Ovary (tissue), 10 donors: ENCODE measurements around the gene TNFRSF19. TPM values are rescaled to one million over a fixed set of nuclear protein-coding genes. Genes with fewer than 3 reads are reported as not detected.
"Not testable (repeated sequence)": the region's sequence is repeated elsewhere in the genome, so short reads cannot be mapped to it uniquely, and the experiment has no call there.

Source experiments
- DNase-seq, 5 donors: peaks; one replicate each; pipeline ENCODE4 v3.0.0-alpha.2; 2019 to 2020
- H3K27ac ChIP-seq, 2 donors: fragments of 200-600 bp; one replicate each; pipeline versions ENCODE4 v1.5.1 to v1.8.0; 2019 to 2022
- H3K27me3 ChIP-seq: fragments of 200-600 bp; one replicate; pipeline ENCODE4 v1.8.0; 2022
- H3K36me3 ChIP-seq: fragments of 200-600 bp; sonication (generic); one replicate; pipeline ENCODE4 v1.5.1; 2019
- H3K4me1 ChIP-seq: one replicate; pipeline ENCODE4 v1.8.1; 2013; ENCODE audit warnings: mild to moderate bottlenecking, moderate library complexity; ENCODE audit not compliant: insufficient read depth
- H3K4me3 ChIP-seq: fragments of 200-600 bp; sonication (generic); one replicate; pipeline ENCODE4 v1.5.1; 2017
- H3K9me3 ChIP-seq, 2 donors: fragments of 200-600 bp in 1 of 2; sonication (generic) in 1 of 2; one replicate each; pipeline versions ENCODE4 v1.5.1 to v1.8.1; 2013 to 2019; ENCODE audit warnings: mild to moderate bottlenecking in 1 of 2, moderate library complexity in 1 of 2
- EP300 ChIP-seq: sonication (generic); formaldehyde crosslinking; IDR thresholded peaks from one replicate; pipeline ENCODE4 v1.6.1; 2017; ENCODE audit warnings: antibody characterized with exemption
- POLR2A ChIP-seq: fragments of 450-650 bp; IDR thresholded peaks from one replicate; pipeline ENCODE4 v1.6.1; 2017; ENCODE audit warnings: antibody characterized with exemption, mild to moderate bottlenecking, moderate library complexity
- WGBS, 3 donors: extraction: QIAGEN DNeasy Blood & Tissue Kit in 1 of 3; methylation state at CpG; one replicate each; pipeline versions ENCODE4 v1.1.5 to v1.1.7; 2013 to 2017; 5-methylcytosine and 5-hydroxymethylcytosine counted together
- intact Hi-C, 4 donors: fragments of 100-400 bp; cut with DNase I; formaldehyde crosslinking; loops; one replicate each; pipeline versions ENCODE4 v1.11.0 to v1.15.1; 2022 to 2023
- long read RNA-seq, 3 donors: library from polyadenylated mRNA in 2 of 3; unstranded in 2 of 3; transcript quantifications; one replicate each; pipeline ENCODE4 v2.0.0 and lab custom pipeline, GENCODE V29; 2021 to 2026
- polyA plus RNA-seq, 2 donors: library from polyadenylated mRNA; stranded (reverse); fragments of 200-250 nt in 1 of 2; fragments of 350-450 nt in 1 of 2; fragmentation: Illumina TruSeq in 1 of 2; extraction: RNeasy Lipid Tissue Mini Kit (QIAGEN cat#74804) in 1 of 2; gene quantifications; one replicate each; pipeline ENCODE4 v1.2.3, GENCODE V29; 2013 to 2014
- total RNA-seq, 7 donors: library from RNA; depleted of rRNA in 2 of 7; stranded (reverse); fragments of >200 nt in 2 of 7; fragmentation: NEBNext Ultra II Directional in 3 of 7; extraction: Animal tissue kit (Norgen Biotek cat#: 25700) in 3 of 7; gene quantifications; one replicate each; pipeline versions ENCODE4 v1.1.0 to v1.2.4, GENCODE V29; 2016 to 2023
- TF ChIP-seq, protein P1 (sequence below), 3 donors: fragments of 450-650 bp in 2 of 3; fragments of 200-600 bp in 1 of 3; IDR thresholded peaks; one replicate each; pipeline versions ENCODE4 v1.5.1 to v1.8.0; 2016 to 2022; ENCODE audit warnings: antibody characterized with exemption in 3 of 3, mild to moderate bottlenecking in 1 of 3
- donor health status: DM: no; HTN: no; CAD: no; lungs with moderate emphysema.
- donor health status: DM: no; HTN: no; CAD: no.
- donor health status: Bipolar disorder and iron deficiency.
- donor health status: DM: yes; HTN: yes; CAD: no.
- donor health status: DM: no; HTN: no; CAD: no.
- donor health status: DM: yes; HTN: yes; CAD: no.

The TNFRSF19 gene, protein sequence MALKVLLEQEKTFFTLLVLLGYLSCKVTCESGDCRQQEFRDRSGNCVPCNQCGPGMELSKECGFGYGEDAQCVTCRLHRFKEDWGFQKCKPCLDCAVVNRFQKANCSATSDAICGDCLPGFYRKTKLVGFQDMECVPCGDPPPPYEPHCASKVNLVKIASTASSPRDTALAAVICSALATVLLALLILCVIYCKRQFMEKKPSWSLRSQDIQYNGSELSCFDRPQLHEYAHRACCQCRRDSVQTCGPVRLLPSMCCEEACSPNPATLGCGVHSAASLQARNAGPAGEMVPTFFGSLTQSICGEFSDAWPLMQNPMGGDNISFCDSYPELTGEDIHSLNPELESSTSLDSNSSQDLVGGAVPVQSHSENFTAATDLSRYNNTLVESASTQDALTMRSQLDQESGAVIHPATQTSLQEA
- total RNA-seq (10 to 100 TPM in 1 of 7 donors, 1 to 10 TPM in 6; 2.6 to 15.3 (median 5.6) TPM), polyA plus RNA-seq (1 to 10 TPM; 3.7 to 4.8 TPM)
- long read RNA-seq, donor 1, partial matches to known transcripts = 0 of 5 reads
- long read RNA-seq, donor 1, other reads (novel, unspliced or antisense) = 5 of 5 reads
- long read RNA-seq, donor 2, full-length matches to known transcripts = 6 of 6 reads
- long read RNA-seq, donor 2, partial matches to known transcripts = 0 of 6 reads
- long read RNA-seq, donor 2, other reads (novel, unspliced or antisense) = 0 of 6 reads
- long read RNA-seq, donor 3, full-length matches to known transcripts = 7 of 9 reads
- long read RNA-seq, donor 3, partial matches to known transcripts = 1 of 9 reads
- long read RNA-seq, donor 3, other reads (novel, unspliced or antisense) = 1 of 9 reads

GRCh38 chr13:23570099-23570920, at the start of gene TNFRSF19:
TSS of gene TNFRSF19 (plus strand) at chr13:23570412. CDS start at chr13:23590184, 19,772 bp downstream.
- WGBS, 3 donors = 16 to 32% (median 28%) methylated on average over 10 of the region's 10 CpGs
- no peaks in the 10 kb centered on the region for H3K9me3 ChIP-seq
- TF ChIP-seq, protein P1, sequence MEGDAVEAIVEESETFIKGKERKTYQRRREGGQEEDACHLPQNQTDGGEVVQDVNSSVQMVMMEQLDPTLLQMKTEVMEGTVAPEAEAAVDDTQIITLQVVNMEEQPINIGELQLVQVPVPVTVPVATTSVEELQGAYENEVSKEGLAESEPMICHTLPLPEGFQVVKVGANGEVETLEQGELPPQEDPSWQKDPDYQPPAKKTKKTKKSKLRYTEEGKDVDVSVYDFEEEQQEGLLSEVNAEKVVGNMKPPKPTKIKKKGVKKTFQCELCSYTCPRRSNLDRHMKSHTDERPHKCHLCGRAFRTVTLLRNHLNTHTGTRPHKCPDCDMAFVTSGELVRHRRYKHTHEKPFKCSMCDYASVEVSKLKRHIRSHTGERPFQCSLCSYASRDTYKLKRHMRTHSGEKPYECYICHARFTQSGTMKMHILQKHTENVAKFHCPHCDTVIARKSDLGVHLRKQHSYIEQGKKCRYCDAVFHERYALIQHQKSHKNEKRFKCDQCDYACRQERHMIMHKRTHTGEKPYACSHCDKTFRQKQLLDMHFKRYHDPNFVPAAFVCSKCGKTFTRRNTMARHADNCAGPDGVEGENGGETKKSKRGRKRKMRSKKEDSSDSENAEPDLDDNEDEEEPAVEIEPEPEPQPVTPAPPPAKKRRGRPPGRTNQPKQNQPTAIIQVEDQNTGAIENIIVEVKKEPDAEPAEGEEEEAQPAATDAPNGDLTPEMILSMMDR (IDR thresholded peaks at IDR 0.05) = no peak
- no peak for TF ChIP-seq EP300
- TF ChIP-seq POLR2A = no peak
- H3K36me3 ChIP-seq = no peaks in the 10 kb centered on the region
- no peaks in the 10 kb centered on the region for H3K27me3 ChIP-seq
- no peak within 1 kb of the TSS for H3K4me3 ChIP-seq
- intact Hi-C loops = loop anchor here in 2 of 4 donors (10.0 kb wide), 2 partner anchors 106 to 304 kb away; no protein-coding TSS in a partner anchor
- H3K4me1 ChIP-seq = no peaks in the 10 kb centered on the region
- no peak for DNase-seq
- H3K27ac ChIP-seq = no peak within 1 kb of the TSS

- H3K4me1 ChIP-seq, DNase-seq, H3K36me3 ChIP-seq, H3K27me3 ChIP-seq, H3K27ac ChIP-seq, intact Hi-C loops, H3K4me3 ChIP-seq, H3K9me3 ChIP-seq: not testable (repeated sequence)
- WGBS, 3 donors = 78 to 86% (median 82%) methylated on average over 3 of the region's 3 CpGs
Observed at GRCh38 chr13:23529926-23530325, 40.3 kb upstream of the TNFRSF19 start.

DNA sequence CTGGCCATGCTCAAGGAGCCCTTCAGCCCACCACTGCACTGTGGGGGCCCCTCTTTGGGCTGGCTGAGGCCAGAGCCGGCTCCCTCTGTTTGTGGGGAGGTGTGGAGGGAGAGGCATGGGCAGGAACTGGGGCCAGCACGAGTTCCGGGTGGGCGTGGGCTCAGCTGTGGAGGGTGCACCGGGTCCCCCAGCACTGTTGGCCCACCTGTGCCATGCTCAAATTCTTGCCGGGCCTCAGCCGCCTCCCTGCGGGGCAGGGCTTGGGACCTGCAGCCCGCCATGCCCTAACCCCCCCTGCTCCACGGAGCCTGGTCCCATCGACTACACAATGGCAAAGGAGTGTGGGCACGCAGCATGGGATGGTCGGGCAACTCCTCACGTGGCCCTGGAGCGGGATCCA, 38.8 kb upstream of the TNFRSF19 start:
- Histone ChIP-seq H3K27me3 (no peaks in the 10 kb centered on the region), H3K36me3 (no peaks in the 10 kb centered on the region), H3K4me1 (no peaks in the 10 kb centered on the region), H3K4me3 (no peak overlapping the region), H3K27ac (no peak overlapping the region), H3K9me3 (no peaks in the 10 kb centered on the region)
- TF ChIP-seq POLR2A (no peak), EP300 (no peak)
- TF ChIP-seq, protein P1 (IDR thresholded peaks at IDR 0.05) = no peak
- DNase-seq = no peak
- intact Hi-C loops = no loop called here
- WGBS, 3 donors = 94 to 97% (median 95%) methylated on average over 9 to 15 of the region's 15 CpGs

- no peaks in the 10 kb centered on the region for H3K27me3 ChIP-seq
- no peak overlapping the region for H3K4me3 ChIP-seq
- intact Hi-C loops = no loop called here
- 86 to 93% (median 92%) methylated on average over 5 of the region's 5 CpGs for WGBS, 3 donors
- no peak for DNase-seq
- no peaks in the 10 kb centered on the region for H3K36me3 ChIP-seq
- H3K9me3 ChIP-seq = no peaks in the 10 kb centered on the region
- H3K4me1 ChIP-seq = no peaks in the 10 kb centered on the region
- H3K27ac ChIP-seq = no peak overlapping the region
- TF ChIP-seq POLR2A (no peak), EP300 (no peak)
- TF ChIP-seq, protein P1 (IDR thresholded peaks at IDR 0.05) = no peak
Observed at GRCh38 chr13:23534090-23534489, 36.1 kb upstream of the TNFRSF19 start.
